Chondrocyte (in vitro differentiated cells): ENCODE data around the gene CTNNBL1. TPM values are rescaled to one million over a fixed set of nuclear protein-coding genes. Genes with fewer than 3 reads are reported as not detected.

Experiments
- DNase-seq: peaks from one replicate; pipeline ENCODE4 v3.0.0; 2021; ENCODE audit warnings: mixed read lengths, low spot score
- H3K27ac Mint-ChIP-seq: one replicate; pipeline ENCODE4 v1.8.0; 2021; ENCODE audit warnings: mild to moderate bottlenecking, moderate library complexity, mixed read lengths; ENCODE audit not compliant: unreplicated experiment
- H3K27me3 Mint-ChIP-seq: 2 replicates; pipeline ENCODE4 v1.8.0; 2021; ENCODE audit warnings: low read depth, mixed read lengths
- H3K36me3 Mint-ChIP-seq: 2 replicates; pipeline ENCODE4 v1.8.0; 2021; ENCODE audit warnings: low read depth, mixed read lengths
- H3K4me1 Mint-ChIP-seq: 2 replicates; pipeline ENCODE4 v1.8.0; 2021; ENCODE audit warnings: low read depth, mild to moderate bottlenecking, mixed read lengths
- H3K4me3 Mint-ChIP-seq: one replicate; pipeline ENCODE4 v1.8.0; 2021; ENCODE audit warnings: mild to moderate bottlenecking, moderate library complexity, mixed read lengths; ENCODE audit not compliant: unreplicated experiment
- H3K9me3 Mint-ChIP-seq: 2 replicates; pipeline ENCODE4 v1.8.0; 2021; ENCODE audit warnings: low read depth, mixed read lengths
- CTCF ChIP-seq: fragments of 200-600 bp; sonication (generic); IDR thresholded peaks from 2 replicates; pipeline ENCODE4 v1.5.0; 2021; ENCODE audit warnings: antibody characterized with exemption, mild to moderate bottlenecking, moderate library complexity
- total RNA-seq: library from RNA; stranded (reverse); gene quantifications from 3 replicates; pipeline ENCODE4 v1.2.1, GENCODE V29; 2021

Gene CTNNBL1
- total RNA-seq, 1 donor from 2014 or later: 36.0 TPM

GRCh38 chr20:37755665-37756064 is 61.8 kb downstream of the CTNNBL1 start:
- peaks cover 23% of the 10 kb centered on the region for H3K36me3 Mint-ChIP-seq
- H3K9me3 Mint-ChIP-seq: no peaks in the 10 kb centered on the region
- H3K27ac Mint-ChIP-seq: no peak overlapping the region
- TF ChIP-seq CTCF: peak; percentile 61
- no peaks in the 10 kb centered on the region for H3K27me3 Mint-ChIP-seq
- no peak for DNase-seq
- peaks cover 10% of the 10 kb centered on the region for H3K4me1 Mint-ChIP-seq
- H3K4me3 Mint-ChIP-seq: no peak overlapping the region

GRCh38 chr20:37756234-37756633 is 62.4 kb downstream of the CTNNBL1 start:
- H3K27ac Mint-ChIP-seq: no peak overlapping the region

GRCh38 chr20:37757550-37757949 is 63.7 kb downstream of the CTNNBL1 start:
- Mint-ChIP-seq H3K4me3 (no peak overlapping the region), H3K4me1 (peaks cover 21% of the 10 kb centered on the region), H3K27ac (no peak overlapping the region), H3K36me3 (peaks cover 21% of the 10 kb centered on the region), H3K9me3 (no peaks in the 10 kb centered on the region), H3K27me3 (no peaks in the 10 kb centered on the region)
- TF ChIP-seq CTCF: peak; percentile 20
- DNase-seq: no peak

More at GRCh38 chr20:37756234-37756633, 62.4 kb downstream of the CTNNBL1 start:
- Mint-ChIP-seq H3K36me3 (peaks cover 23% of the 10 kb centered on the region), H3K9me3 (no peaks in the 10 kb centered on the region), H3K4me1 (peaks cover 10% of the 10 kb centered on the region), H3K27me3 (no peaks in the 10 kb centered on the region), H3K4me3 (no peak overlapping the region)
- TF ChIP-seq CTCF: no peak
- DNase-seq: no peak

GRCh38 chr20:37758332-37758731 is 64.5 kb downstream of the CTNNBL1 start:
- H3K27me3 Mint-ChIP-seq: no peaks in the 10 kb centered on the region
- no peak overlapping the region for H3K27ac Mint-ChIP-seq
- H3K4me1 Mint-ChIP-seq: peaks cover 29% of the 10 kb centered on the region
- no peak overlapping the region for H3K4me3 Mint-ChIP-seq
- H3K9me3 Mint-ChIP-seq: no peaks in the 10 kb centered on the region
- no peak for DNase-seq
- peak; percentile 17 for TF ChIP-seq CTCF
- H3K36me3 Mint-ChIP-seq: peaks cover 21% of the 10 kb centered on the region

- DNase-seq: no peak
- Mint-ChIP-seq H3K27ac (no peak overlapping the region), H3K36me3 (peaks cover 17% of the 10 kb centered on the region), H3K9me3 (no peaks in the 10 kb centered on the region), H3K4me1 (peaks cover 33% of the 10 kb centered on the region), H3K27me3 (no peaks in the 10 kb centered on the region), H3K4me3 (no peak overlapping the region)
- TF ChIP-seq CTCF: no peak
Observed at GRCh38 chr20:37759052-37759553, 65.3 kb downstream of the CTNNBL1 start.
